NCI-H2227 (cell line): Measurements from ENCODE around the gene HMG20B.
A peak's percentile ranks its signal among the peaks of the same experiment; 100 is the strongest.

Experiments used
- DNase-seq: peaks from one replicate; lab custom pipeline; 2025; ENCODE audit not compliant: unreplicated experiment; lab: John Stamatoyannopoulos, UW

HMG20B gene

DNA sequence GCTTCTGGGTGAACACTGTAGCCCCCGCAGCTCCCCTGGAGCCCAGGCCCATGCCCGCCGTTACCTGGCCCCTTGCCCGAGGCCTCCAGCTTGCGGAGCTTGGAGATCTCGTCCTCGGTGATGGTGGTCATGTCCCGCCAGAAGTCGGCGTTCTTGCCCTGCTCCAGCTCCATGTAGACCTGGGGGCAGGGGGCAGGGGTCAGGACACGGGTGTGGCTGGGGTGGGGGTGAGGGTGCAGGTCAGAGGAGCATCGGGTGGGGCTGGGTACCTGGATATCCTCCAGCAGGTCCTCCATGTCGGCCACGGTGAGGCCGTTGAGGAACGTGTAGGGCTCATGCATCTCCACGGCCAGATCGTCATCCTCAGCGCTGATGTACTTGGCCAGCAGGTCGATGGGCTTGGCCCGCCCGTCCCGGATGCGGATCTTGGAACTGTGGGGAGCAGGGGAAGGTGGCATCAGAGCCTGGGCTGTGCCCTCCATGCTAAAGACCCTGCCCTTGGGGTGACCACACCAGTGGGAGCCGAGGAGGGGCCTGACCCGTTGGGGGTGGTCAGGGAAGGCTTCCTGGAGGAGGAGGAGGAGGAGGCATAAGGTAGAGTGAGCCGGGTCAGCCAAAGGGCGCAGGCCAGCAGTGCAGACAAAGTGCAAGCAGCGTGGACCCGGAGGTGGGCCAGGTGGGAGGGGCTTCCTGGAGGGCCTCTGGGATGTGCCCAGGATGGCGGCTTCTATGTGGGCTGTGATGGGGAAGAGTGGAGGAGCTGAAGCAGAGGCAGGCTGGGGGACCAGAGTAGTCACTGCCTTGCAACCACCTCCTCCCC lies 46.3 kb downstream of the HMG20B start:
- DNase-seq: no peak

DNA sequence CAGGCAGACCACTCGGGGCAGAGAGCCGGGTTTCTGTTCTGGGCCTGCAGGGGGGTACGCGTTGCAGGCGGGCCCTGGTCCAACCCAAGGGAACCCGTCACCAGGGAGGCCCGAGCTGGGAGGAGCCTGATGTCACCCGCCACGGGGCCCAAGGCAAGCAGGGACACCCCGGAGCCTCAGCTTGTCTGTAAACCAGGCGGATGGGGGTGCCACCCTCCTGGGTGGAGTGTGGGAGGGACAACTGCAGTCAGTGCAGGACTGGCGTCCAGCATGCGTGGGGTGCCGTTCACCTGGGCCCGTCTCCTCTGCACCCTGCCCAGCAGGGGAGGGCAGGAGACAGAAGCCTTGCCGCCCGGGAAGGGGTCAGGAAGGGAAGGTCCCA lies 46.9 kb downstream of the HMG20B start:
- DNase-seq: no peak

DNA sequence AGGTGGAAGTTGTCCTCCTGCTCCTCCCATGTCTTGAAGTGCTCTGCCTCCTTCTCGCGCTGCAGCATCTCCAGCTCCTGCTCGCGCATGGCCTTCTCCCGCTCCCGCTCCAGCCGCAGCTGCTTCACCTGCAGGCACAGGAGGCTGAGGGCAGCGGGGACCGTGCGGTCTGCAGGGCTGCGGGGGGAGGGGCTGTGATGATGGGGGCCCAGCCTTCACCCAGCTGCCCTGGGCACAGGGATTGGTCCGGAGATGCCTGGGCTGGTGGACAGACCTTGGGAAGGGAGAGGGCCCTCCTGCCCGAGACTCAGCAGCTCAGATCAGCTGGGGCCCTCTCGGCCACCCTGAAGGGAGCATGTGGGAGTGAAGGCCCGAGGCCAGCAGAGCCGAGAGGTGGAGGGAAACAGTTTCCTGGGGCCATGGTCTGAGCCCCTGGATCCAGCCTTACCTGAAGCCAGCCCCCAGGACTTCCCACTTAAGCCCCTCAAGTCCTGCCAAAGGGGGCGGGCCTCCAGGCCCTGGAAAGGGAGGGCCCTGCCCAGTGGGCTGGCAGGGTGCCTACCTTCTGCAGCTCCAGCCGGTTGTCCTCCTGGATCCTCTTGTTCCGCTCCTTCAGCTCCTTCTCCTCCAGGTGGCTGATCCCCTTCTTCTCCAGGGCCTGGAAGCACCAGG lies 47.5 kb downstream of the HMG20B start:
- peak; percentile 6 for DNase-seq

DNA sequence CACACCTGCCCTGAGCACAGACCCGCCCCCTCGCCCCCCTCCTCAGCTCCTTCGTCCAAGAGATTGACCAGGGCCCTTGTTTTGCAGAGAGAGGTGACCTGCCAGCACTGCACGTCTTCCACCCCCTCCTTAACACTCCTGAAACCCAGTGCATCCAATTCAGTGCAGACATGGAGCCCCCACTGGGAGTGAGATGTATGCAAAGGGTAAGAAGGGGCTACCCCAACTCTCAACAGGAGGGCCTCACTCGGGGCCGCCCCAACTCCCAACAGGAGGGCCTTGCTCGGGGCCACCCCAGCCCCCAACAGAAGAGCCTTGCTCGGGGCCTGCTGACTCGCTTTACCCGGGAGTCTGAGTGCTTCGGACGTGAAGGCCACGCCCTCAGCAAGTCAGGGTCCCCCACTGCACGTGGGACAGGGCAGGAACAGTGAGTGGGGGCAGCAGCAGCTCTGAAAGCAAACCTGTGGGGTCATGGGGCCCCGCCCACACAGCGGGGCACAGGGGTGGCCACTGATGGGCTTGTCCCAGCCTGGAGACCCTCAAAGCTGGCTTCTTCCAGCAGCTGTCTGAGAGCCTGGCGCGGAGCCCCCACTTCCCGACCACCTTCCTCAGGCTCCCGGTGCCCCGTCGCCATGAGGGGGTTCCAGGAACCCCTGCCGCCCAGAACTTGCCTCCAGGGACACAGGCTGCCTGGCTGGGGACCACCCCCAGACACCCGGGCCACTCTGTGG lies 48.2 kb downstream of the HMG20B start:
- no peak for DNase-seq

DNA sequence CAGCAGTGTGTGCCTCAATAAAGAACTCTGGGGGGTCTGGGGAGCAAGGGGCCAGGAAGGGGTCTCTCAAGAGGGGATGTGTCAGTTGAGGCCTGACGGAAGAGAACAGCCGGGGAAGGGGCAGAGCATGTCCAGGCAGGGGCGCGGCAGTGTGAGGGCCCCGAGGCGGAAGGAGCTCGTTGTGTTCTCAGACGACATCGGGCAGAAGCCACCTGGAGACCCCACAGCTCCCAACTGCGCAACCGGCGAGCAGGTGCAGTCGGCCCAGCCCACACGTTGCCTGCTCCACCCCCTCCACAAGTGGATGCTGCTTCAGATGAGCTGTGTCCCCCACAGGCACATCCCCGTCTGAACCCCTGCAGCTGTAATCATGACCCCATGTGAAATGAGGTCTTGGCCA lies 48.9 kb downstream of the HMG20B start:
- no peak for DNase-seq

DNA sequence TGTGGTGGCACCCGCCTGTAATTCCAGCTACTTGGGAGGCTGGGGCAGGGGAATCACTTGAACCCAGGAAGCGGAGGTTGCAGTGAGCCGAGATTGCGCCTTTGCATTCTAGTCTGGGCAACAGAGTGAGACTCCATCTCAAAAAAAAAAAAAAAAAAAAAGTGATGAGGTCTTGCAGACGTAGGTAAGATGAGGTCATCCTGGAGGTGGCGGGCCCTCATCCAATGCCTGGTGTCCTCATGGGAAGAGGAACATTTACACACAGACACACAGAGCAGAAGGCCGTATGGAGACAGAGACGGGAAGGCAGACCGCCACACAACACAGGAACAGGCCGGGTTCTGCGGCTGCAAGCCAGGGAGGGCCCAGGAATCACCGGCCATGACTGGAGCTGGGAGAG lies 49.5 kb downstream of the HMG20B start:
- no peak for DNase-seq

DNA sequence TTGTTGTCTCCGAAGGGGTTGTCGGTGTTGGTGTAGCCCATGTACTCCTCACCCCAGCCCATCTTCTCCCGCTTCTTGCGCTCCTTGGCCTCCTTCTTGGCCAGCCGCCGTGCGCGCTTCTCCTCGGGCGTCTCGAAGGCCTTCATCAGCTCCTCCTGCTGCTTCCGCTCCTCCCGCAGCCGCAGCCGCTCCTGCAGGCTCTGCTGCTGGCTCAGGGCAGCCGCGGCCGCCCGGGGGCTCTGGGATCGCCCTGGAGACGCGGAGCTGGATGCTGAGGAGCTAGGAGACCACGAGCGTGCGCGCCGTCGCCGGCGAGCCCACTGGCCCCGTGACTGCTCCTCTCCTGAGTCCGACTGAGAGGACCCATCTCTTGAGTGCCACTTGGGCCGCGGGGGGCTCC lies 51.0 kb downstream of the HMG20B start:
- no peak for DNase-seq

DNA sequence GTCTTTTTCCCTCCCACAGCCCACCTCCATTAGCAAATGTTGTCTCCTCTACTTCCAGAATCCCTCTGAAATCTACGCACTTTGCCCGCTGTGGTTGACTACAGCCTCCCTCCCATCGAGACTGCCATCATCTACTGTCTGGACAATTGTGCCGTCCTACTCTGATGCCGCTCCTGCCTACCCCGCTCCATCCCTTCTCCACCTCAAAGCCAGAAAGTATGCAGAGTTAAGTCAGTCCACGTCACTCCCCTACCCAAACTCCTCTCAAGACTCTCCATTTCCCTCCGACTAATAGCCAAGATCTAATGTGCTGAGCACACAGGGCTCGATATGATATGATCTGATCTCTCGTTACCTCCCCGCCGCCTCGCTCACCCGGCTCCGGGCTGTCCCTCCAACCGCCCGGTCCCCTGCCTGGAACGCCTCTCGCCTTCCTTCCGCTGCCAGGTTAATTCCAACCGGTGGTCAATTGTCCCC lies 53.3 kb downstream of the HMG20B start:
- DNase-seq: no peak

DNA sequence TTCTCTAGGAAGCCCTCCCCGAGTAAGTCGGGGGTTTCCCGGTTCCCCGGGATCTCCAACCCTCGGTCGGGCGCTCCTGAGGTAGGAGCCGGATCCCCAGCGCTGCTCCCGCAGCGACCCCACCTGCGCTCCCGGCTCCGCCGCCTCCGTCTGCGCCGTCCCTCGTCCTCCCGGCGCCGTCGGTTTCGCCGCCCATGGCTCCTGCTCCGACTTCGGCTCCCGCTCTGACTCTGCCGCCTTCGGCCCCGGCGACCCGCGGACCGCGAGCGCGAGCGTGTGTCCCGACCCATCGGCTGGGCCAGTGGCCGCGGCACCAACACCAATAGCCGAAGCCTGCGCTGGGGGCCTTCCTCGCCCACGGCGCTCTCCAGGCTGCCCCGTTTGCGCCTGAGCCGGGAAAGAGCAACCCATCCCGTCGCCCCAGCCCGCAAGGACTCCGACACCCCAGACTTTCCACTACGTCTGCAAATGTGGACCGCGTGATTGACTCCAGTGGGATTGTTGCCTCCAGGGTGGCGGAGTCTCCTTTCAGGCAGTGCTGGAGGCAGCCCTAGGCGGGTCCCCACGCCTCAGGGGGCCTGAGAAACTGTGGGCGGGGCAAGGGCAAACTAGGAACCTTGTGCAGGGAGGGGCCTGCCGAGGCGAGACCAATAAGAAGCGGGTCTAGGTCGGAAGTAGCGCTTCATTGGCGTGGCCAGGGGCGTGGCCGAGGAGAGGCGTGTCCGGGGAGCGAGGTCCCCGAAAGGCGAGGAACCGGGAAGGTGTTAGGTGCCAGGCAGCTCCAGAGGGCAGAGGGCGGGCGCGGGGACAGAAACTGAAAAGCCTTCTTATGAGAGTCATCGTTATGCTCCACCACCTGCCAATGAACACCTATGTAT lies 54.0 kb downstream of the HMG20B start, which contains the start of gene CACTIN:
Gene CACTIN, minus strand, starts transcription at position 318 of the 878 bp plus-strand sequence. Its CDS starts 28 bp downstream, at position 290.
- DNase-seq: peak; percentile 97

DNA sequence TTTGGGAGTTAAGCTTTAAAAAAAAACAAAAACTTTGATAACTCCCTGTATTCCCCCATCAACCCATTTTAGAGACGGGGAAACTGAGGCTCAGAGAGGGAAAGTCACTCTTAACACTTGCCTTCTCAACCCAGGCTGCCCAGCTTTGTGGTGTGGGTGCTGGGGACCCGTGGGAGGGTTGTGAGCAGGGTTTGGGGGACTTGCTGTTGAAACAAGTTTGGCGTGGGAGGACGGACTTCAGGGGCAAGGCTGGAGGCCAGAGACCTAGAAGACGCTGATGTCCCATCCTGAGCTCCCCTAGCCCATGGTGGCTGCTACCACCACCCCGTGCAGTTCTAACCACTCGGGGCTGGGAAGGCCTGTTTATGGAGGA lies 54.6 kb downstream of the HMG20B start:
- DNase-seq: no peak
